HG03354 (cell line): ENCODE measurements around the gene EPHA5.

Source experiments
- ATAC-seq: cut with Tn5 transposase; IDR thresholded peaks from one replicate; pipeline ENCODE4 v1.9.1; 2021; ENCODE audit warnings: mild to moderate bottlenecking; ENCODE audit not compliant: unreplicated experiment, poor library complexity, severe bottlenecking

The EPHA5 gene

GRCh38 chr4:65510976-65511375 lies 159.3 kb downstream of the EPHA5 start:
- ATAC-seq = no peak

DNA sequence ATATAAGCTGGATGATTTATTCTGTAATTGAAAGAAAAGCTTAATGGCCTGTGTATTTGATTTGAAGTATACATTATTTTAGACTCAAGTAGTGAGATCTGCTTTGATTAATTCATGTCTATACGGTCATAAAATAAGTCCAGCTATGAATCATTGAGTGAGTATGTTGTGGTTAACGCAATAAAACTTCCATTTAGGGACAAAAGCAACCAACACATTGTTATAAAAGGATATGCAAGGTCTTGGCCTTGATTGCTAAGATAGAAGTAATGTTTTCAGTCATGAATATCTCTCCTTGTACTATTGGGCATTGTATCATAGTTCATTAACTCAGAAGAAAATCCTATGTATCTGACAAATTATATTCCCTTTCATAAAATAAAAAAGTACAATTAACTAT lies 162.1 kb downstream of the EPHA5 start:
- ATAC-seq = no peak

GRCh38 chr4:65502131-65502701 lies 168.1 kb downstream of the EPHA5 start:
- no peak for ATAC-seq

GRCh38 chr4:65498606-65499005 lies 171.7 kb downstream of the EPHA5 start:
- ATAC-seq = no peak

- ATAC-seq = no peak
Observed at GRCh38 chr4:65495439-65495838, 174.8 kb downstream of the EPHA5 start.

GRCh38 chr4:65482410-65482809 lies 187.9 kb downstream of the EPHA5 start:
- no peak for ATAC-seq

GRCh38 chr4:65472531-65472930 lies 197.8 kb downstream of the EPHA5 start:
- no peak for ATAC-seq

GRCh38 chr4:65467068-65467680 lies 203.1 kb downstream of the EPHA5 start:
- ATAC-seq = no peak

DNA sequence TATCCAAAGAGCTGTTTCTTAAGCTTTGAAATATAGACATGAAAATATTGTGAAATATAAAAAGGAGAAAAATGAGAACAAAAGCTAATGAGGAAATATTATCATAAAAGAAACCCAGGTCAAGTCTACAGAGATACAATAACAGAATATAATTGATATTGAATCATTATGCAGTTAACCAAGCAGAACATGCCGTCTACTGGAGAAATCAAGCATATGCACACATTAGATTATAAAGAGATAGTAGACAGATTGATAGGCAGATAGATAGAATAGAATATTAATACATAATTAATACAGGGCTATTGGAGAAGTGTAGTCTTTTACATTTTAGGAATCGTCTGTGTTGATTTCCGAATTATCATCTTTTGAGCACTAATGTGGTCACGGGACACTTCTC lies 208.5 kb downstream of the EPHA5 start:
- no peak for ATAC-seq

GRCh38 chr4:65457011-65457410 lies 213.3 kb downstream of the EPHA5 start:
- no peak for ATAC-seq

DNA sequence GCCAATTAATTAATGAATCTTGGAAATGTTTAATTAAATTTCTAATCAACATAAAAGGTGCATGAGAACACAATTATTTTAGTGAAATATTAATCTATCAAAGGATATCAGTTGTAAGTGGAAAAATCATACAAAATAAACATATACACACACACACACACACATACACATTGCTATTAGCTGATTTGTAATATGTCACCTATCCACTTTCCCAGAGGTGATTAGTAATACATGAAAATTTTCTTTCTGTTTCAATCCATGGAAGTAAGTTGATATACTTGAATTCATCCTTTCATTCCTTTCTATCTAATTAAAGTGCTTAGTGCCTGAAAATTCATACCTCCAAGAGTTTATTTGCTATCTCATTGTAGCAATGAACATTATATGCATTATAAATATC lies 213.7 kb downstream of the EPHA5 start:
- ATAC-seq = no peak

DNA sequence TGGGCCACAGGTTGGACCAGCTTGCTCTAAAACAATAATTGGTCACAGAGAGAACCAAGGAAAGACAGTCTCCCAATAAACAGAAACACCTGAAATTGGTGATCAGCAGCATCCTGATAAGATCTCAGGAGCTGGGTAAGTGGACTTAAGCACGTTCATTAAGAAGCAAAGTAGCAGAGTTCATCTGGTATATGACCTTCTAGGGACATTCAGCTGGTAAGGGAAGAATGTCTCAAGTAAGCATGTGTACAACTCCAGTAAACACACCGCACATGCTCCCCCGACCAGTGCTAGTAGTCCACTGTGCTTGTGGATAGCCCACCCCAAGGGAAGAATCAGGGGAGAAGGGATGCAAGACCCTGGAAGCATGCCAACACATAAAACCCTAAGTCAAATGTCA lies 216.9 kb downstream of the EPHA5 start:
- no peak for ATAC-seq

DNA sequence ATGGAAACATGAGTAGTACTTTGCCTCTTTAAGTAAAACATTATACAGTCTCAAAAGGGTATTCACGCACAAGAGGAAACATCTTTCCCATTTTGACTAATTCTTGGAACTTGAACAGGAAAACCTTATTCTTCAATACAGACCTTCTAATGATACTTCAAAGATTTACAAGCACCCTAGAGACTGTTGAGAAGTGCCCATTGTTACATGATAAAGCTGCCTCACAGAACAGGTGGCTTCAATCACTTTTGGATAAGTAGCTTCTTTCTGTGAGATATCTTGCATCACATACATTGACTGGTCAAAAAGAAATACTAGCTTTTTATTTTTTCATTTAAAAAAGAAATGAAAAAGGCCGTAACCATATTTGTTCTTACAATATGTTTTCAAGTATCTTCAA lies 219.4 kb downstream of the EPHA5 start:
- ATAC-seq = no peak

DNA sequence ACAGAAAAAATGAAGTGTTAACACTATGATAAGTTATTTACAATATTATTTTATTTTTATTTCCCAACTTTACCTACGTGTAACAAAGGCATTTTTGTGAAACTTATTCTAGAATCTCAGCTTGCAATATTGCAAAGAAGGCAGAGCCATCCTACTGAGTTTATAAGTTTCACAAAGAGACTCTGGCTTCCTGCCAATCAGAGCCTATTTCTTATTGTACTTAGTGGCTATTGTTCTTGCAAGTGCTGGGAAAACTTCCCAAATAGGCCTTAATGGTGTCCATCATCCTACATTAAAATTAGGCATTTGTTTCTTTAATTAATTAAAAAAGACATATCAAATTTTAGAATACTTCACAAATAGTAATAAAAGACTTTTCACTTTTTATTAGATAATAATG lies 233.2 kb downstream of the EPHA5 start:
- ATAC-seq = no peak

- no peak for ATAC-seq
Observed at GRCh38 chr4:65422109-65422508, 248.2 kb downstream of the EPHA5 start.

GRCh38 chr4:65420036-65420435 lies 250.3 kb downstream of the EPHA5 start:
- no peak for ATAC-seq

GRCh38 chr4:65416891-65417290 lies 253.4 kb downstream of the EPHA5 start:
- no peak for ATAC-seq

- ATAC-seq = no peak
Observed at GRCh38 chr4:65407483-65407882, 262.8 kb downstream of the EPHA5 start.

- no peak for ATAC-seq
Observed at GRCh38 chr4:65401083-65401482, 269.2 kb downstream of the EPHA5 start.

DNA sequence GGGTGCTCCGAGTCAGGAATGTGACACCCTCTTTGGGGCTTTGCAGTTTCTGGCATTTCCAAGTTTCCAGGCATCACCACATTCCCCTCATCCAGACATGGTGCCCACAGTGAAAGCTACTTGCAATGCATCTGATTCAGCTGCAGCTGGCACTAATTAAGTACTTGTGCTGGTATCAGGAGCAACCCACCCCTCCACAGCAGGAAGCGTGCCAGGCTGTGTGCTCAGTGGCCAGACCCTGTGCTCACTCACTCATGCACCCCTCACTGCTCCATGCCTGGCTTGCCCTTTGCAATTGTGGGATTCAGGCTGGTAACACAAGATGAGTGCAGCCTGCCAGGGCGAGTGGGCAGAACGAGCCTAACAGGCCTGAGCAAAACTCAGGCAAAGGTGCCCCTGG lies 271.2 kb downstream of the EPHA5 start:
- no peak for ATAC-seq

GRCh38 chr4:65393078-65393477 lies 277.2 kb downstream of the EPHA5 start:
- no peak for ATAC-seq

DNA sequence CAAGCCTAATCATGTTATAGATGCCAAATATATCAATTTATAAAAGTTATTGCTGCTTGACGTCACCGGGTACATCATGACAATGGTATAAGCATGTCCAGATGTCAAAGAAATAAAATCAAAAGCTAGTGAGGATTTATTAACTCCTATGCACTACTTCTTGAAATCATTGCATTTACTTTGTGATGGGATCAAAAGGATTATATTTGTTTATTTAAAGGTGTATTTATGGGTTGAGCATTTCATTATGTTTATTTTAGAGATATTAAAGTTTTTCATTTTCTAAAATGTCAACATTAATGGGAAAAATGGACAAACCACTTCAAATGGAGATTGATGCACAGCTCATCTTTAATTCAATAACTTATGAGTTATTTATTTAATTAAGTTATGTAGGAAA lies 277.8 kb downstream of the EPHA5 start:
- ATAC-seq = no peak
